K562 treated with DMSO at 1 percent for 4 hours (cell line): Measurements from ENCODE around the gene SUSD1. TPM values are rescaled to one million over a fixed set of nuclear protein-coding genes. Genes with fewer than 3 reads are reported as not detected.

ENCODE experiments used
- total RNA-seq: library from RNA; unstranded; fragments of 300-600 nt; gene quantifications from 2 replicates; pipeline ENCODE4 v1.2.3, GENCODE V29; 2022; ENCODE audit not compliant: insufficient read depth

The SUSD1 gene
- total RNA-seq: 19.9 and 27.7 TPM in 2 replicates

GRCh38 chr9:112174965-112175795 is at the start of gene SUSD1:
Gene SUSD1, minus strand, starts transcription at chr9:112175297. Its CDS starts 62 bp downstream, at chr9:112175235.

Other genes starting within 250 kb of the SUSD1 start
- gene PTBP3, start 158.3 kb upstream of the SUSD1 start, total RNA-seq: 23.4 and 29.4 TPM in 2 replicates
- gene HSDL2, start 204.8 kb upstream of the SUSD1 start, total RNA-seq: 20.3 and 26.1 TPM in 2 replicates